ENCODE results near the gene DIP2C. TPM values are rescaled to one million over a fixed set of nuclear protein-coding genes. Genes with fewer than 3 reads are reported as not detected.

The DIP2C gene
- total RNA-seq, 1 donor: 19.9 TPM

DNA sequence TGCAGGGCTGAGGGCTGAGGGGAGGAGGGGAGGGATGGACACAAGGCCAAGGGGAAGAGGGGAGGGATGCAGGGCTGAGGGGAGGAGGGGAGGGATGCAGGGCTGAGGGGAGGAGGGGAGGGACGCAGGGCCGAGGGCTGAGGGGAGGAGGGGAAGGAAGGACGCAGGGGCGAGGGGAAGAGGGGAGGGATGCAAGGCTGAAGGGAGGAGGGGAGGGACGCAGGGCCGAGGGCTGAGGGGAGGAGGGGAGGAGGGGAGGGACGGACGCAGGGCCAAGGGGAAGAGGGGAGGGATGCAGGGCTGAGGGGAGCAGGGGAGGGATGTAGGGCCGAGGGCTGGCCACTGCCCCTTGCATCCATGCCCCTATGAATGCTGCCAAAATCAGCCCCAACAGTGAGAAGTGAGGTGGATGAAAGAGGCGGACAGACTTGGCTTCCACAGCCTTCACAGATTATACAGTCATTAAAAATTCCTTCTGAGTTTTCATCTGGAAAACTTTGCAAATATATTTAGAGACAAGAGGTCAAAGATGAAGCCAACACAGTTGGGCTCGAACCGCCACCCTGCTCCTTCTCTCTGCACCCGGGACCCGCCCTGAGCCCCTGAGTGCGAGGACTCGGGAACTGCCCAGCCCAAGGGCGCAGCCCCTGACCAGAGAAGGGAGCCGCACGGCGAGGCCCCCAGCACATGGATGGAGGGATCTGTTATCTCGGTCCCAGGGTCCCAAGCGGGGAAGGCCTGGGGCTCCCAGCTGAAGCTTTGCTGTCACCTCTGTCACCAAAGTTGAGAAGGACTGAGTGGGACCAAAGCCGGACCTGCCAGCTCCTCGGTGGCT, 65.8 kb downstream of the DIP2C start:
- TF ChIP-seq, protein P1, sequence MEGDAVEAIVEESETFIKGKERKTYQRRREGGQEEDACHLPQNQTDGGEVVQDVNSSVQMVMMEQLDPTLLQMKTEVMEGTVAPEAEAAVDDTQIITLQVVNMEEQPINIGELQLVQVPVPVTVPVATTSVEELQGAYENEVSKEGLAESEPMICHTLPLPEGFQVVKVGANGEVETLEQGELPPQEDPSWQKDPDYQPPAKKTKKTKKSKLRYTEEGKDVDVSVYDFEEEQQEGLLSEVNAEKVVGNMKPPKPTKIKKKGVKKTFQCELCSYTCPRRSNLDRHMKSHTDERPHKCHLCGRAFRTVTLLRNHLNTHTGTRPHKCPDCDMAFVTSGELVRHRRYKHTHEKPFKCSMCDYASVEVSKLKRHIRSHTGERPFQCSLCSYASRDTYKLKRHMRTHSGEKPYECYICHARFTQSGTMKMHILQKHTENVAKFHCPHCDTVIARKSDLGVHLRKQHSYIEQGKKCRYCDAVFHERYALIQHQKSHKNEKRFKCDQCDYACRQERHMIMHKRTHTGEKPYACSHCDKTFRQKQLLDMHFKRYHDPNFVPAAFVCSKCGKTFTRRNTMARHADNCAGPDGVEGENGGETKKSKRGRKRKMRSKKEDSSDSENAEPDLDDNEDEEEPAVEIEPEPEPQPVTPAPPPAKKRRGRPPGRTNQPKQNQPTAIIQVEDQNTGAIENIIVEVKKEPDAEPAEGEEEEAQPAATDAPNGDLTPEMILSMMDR (IDR thresholded peaks at IDR 0.05; ENCODE audit: insufficient read depth, low read depth, low read length): no peak
- no peak overlapping the region for H3K4me3 ChIP-seq (ENCODE audit: low read depth, low read length)
- DNase-seq (ENCODE audit: low read depth): no peak

DNA sequence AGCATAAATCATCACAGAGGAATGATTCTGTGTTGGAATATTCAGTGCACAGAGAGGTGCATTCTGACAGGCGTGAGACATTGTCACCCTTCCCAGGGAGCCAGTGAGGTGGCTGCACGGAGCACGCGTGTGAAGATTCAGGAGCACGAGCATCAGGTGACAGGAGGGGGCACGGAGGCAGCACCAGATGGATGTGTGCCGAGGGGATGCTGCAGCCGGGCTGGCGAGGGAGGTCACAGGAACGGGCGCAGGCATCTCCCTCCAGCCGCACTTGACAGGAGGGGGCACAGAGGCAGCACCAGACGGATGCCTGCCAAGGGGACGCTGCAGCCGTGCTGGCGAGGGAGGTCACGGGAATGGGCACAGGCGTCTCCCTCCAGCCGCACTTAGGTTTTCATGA, 66.5 kb downstream of the DIP2C start:
- no peak for DNase-seq (ENCODE audit: low read depth)
- H3K4me3 ChIP-seq (ENCODE audit: low read depth, low read length): no peak overlapping the region
- TF ChIP-seq, protein P1 (IDR thresholded peaks at IDR 0.05; ENCODE audit: insufficient read depth, low read depth, low read length): no peak

DNA sequence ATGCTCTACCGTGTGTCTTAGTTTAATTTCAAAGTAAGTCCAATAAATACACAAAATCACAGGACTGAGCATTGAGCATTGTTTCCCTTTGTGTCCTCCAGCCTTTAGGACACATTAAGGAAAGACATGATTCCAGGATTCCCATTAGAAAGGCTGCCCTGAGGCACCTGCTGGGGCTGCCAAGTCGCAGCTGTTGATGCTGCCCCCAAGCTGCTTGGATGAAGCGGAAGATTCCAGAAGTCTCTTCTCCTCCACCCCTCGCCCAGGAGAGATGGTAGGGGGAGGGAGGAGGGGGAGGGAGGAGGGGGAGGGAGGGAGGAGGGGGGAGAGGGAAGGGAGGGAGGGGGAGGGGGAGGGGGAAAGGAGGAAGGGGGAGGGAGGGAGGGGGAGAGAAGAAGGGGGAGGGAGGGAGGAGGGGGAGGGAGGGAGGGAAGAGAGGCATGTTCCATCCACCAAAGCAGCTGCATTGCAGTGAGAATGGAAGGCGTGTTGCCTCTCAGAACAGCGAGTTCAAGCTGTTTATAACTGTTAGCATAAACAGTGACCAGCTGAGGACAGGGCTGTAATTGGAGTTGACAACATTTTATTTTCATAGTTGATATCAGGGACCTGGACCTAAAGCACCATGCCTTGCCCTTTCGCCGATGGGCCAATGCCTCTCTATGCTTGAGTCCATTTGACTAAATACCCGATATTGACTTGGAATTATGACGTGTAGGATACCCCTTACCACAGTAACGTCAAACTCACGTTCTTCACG, 67.3 kb downstream of the DIP2C start:
- TF ChIP-seq, protein P1 (IDR thresholded peaks at IDR 0.05; ENCODE audit: insufficient read depth, low read depth, low read length): no peak
- H3K4me3 ChIP-seq (ENCODE audit: low read depth, low read length): no peak overlapping the region
- no peak for DNase-seq (ENCODE audit: low read depth)

DNA sequence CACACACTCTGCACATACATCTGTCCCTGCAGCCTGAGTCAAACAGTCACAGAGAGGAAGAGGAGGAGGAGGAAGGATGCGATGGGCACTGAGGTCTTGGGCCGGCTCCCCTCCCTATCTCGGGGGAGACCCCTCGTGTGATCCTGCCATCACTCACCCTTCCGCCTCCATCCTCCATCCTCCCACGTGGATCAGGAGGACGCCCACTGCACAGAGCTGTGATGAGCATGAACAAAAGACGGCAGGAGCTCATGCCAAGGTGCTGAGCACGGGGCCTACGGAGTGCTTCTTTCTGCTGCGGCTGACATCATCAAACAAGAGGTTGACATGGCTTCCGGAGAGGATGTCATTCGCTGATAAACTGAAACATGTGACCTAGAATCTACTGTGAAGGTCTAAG, 68.0 kb downstream of the DIP2C start:
- H3K4me3 ChIP-seq (ENCODE audit: low read depth, low read length): no peak overlapping the region
- TF ChIP-seq, protein P1 (IDR thresholded peaks at IDR 0.05; ENCODE audit: insufficient read depth, low read depth, low read length): no peak
- DNase-seq (ENCODE audit: low read depth): no peak

DNA sequence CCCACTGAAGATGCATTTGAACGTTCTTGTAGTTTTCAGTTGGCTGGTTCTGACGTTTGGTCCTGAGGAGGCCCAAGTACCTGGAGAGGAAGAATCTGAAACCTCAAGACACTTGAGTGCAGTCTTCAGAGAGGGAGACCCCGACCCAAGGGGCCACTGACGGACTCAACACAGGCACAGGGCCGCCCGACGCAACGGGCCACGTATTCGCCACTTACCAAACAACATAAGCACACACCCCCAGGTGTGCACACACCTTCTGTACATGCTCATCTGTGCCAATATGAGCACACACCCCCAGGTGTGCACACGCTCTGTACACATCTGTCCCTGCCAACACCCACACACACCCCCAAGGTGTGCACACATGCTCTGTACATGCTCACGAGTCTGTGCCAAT, 68.5 kb downstream of the DIP2C start:
- no peak for DNase-seq (ENCODE audit: low read depth)
- TF ChIP-seq, protein P1 (IDR thresholded peaks at IDR 0.05; ENCODE audit: insufficient read depth, low read depth, low read length): no peak
- no peak overlapping the region for H3K4me3 ChIP-seq (ENCODE audit: low read depth, low read length)

DNA sequence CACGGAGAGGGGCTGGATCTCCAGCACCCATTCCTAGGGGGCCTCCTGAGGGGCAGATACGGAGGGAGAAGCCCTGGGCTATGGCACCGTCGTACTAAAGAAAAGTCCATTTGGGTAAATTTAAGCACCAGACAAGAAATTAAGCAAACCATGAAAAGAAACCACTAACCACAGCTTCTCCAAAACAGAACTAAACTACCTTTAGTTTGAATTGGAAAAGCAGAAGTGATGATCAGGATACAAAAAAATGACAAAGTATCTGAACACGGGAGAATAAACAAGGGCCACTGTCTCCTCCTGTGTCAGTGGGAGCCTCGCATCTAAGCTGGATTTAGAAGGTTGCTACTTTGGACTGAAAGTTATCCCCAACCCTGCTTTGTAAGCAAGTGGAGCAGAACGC, 69.1 kb downstream of the DIP2C start:
- DNase-seq (ENCODE audit: low read depth): no peak
- TF ChIP-seq, protein P1 (IDR thresholded peaks at IDR 0.05; ENCODE audit: insufficient read depth, low read depth, low read length): no peak
- no peak overlapping the region for H3K4me3 ChIP-seq (ENCODE audit: low read depth, low read length)
